GM20431 (cell line): ENCODE data around the gene TRIM54.
"Not testable (repeated sequence)": the region's sequence is repeated elsewhere in the genome, so short reads cannot be mapped to it uniquely, and the experiment has no call there.

Source experiments
- in situ Hi-C: fragments of 300-500 bp; cut with MseI, MboI; formaldehyde crosslinking; loops from one replicate; pipeline ENCODE4 v1.15.0; 2020; ENCODE audit warnings: low sequenced_read_pairs; ENCODE audit not compliant: unreplicated experiment

Gene TRIM54

DNA sequence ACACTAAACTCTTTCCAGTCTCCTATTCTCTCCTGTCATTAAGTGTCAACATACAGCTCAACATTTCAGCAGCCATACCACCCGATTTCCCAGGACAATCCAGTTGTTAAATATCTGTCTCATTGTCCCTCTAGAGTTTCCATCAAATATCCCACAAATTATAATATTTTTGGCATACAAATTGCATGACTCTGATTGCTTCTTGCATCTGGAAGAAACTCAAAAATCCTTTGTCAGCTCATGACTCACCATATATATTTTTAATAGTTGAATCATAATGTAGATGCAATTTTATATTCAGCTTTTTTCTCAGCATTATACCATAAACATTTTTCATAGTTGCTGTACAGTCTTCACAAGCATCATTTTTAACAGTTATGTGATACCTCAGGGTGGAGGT is 26.6 kb upstream of the TRIM54 start:
- in situ Hi-C loops = no loop called here

DNA sequence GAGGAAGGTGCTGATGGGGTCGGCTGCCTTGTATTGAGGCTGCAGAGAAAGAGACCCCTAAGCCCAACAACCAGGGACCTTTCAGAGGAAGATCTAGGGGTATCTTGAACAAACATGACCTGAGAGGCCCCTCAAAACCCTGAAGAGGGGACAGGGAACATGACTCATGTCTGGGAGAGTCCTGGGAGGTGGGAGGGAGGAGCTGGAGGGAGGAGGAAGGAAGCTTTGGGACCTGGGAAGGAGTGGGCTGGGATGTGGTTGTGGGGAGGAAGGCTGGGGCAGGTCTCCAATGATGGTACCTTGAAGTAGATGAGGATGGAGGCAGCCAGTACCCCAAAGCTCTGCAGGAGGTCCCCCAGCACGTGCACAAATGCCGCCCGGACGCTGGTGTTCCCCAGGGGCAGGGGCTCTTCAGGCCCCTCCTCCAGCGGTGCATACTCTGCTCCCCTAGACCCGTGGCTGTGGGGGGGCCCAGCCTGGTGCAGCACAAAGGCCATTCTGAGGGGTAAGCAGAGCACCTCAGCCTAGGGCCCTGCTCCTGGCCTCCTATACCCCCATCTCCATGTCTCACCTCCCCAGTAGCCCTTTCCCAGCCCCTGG is 25.3 kb upstream of the TRIM54 start:
- in situ Hi-C loops = no loop called here

DNA sequence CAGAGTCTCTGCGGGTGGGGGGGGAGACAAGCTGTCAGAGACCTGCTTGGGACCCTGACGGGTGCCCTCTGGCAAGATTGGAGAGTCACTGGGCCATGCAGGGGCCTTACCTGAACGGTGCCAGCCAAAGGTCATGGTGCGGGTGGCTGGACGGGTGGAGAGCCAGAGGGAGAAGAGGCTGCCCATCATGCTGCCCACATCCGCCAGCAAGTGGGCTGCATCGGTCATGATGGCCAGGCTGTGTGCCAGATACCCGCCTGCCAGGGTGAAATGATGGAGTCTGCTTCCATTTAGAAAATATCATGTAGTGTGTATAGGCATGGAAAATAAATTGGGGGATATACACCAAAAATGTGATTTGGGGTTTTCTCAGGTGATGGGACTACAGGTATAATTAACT is 24.2 kb upstream of the TRIM54 start:
- in situ Hi-C loops = no loop called here

DNA sequence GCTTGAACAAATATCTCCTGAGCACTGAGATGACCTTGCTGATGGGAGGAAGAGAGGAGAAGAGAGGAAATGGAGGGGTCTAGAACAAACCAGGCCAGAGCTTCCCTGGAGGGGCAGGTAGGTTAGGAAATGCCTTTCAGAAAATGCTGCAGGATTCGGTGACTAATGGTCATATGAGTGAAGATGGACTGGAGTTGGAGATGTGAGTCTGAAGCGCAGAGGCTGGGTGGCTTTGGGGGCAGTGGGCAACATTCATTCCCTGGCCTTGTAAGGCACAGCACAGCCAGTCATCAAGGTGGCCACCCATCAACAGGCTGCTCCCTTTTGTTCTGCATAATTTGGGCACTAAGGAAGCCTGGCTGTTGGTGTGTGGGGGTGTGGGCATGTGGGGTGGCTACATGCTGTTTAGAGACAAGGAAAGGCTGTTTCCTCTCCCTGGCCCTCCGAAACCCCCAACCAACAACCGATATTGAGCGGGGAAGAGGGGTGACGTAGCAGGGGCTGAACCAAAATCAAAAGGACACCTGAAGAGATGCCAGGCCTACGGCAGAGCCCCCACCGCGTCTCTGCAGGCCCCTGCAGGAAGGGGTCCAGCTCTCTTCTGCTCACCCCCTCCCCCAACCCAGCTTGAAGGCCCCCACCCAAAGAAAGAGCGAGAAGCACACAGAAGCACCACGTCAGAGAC is 20.8 kb upstream of the TRIM54 start:
- in situ Hi-C loops = no loop called here

DNA sequence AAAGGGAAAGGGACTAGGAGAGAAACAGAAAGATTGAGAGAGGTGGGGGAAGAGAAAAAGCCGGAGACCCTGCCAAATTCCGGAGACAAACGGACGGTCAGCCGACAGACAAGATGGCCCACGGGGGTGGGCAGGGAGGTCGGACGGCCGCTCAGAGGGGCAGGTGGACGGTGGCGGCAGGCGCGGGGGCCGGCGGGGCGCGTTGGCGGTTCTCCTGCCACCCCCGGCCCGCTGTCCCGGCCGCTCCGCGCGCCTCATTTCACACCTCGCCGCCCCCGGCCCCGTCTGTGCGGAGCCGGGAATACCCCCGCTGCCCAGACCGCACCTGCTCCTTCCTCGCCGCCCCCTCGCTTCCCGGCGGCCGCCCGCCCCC is 20.3 kb upstream of the TRIM54 start:
- in situ Hi-C loops = no loop called here

DNA sequence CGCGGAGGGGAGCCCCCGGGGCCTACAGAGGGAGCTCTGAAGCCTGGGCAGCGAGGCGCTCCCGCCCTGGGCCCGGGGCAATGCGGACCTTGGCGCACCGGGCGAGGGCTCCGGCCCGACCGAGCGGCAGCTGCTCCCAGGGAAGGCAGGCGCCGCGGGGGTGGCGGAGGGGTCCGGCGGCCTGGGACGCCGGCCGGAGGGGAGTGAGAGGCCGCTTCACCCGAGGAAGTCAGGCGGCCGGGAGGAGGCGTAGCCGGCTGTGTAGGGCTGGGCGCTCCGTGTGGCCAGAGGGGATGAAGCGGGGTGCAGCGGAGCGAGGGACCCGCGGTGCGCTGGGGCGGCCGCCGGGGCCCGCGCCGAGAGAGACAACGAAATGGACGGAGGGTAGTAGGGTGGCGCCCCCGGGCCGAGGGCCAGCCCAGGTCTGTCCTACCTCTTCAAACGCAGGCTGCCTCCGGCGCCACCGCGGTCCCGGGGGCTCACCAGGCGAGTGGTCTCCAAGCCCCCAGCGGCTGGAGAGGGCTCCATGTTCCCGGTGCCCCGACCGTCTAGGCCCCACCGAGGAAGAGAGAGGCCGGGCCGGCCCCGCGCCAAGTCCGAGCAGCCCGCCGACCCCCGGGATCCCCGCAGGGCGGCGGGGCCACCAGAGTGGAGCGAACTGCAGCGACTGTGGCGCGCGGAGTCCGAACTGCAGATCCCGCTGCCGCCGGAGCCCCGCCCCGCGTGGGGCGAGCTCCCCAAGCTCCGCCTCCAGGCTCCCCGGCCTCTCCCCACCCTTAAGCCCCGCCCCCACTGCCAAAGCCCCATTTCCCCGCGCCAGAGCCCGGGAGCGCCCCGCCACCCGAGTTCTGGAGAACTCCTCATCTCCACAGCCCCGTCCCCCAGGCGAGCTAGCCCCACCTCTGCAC is 19.6 kb upstream of the TRIM54 start, which contains the start of gene SLC30A3:
Gene SLC30A3 (minus strand): TSS at position 669 of the 908 bp plus-strand sequence. CDS start 141 bp downstream, at position 528.
- in situ Hi-C loops = no loop called here

DNA sequence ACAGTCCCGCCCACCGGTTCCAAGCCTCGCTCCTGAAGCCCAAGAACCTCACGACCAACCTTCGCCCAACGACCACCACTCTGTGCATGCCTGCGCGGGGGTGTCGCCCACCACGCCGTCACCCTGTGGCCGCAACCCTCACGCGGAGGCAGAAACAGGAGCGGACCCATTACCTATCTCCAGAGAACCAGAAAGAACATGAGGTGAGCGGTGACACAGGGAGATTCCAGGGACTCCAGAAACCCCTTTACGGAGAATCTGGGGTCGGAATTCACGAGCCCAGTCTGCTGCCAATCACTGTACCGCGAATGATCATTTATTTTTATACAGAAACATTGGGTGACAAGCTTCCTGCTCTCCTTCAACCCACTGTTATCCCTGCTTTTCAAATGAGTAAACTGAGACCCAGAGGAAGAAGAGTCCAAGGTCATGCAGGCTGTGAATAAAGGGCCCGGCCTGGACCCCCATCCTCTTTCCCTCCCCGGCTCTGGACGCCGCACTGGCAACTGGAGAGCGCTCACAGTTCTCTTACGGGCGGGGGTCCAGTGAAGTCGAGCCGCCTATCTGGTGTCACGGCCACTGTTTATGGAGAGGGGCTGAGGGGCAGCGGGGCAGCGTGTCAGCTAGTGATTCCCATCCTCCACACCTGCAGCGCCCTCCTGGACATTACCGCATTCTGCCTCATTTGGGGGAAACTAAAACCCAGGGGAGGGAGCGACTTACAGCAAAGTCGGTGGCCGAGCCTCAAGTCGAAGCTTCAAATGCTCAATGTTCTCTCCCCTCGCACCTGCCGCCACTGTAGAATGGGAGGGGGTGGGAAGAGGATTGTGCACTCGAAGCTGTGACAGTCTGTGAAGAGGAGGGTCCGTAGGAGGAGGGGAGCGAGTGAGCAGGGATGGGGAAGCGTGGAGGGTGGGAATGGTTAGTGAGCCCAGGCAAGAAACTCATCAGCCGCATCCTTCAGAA is 18.7 kb upstream of the TRIM54 start:
- in situ Hi-C loops = no loop called here

DNA sequence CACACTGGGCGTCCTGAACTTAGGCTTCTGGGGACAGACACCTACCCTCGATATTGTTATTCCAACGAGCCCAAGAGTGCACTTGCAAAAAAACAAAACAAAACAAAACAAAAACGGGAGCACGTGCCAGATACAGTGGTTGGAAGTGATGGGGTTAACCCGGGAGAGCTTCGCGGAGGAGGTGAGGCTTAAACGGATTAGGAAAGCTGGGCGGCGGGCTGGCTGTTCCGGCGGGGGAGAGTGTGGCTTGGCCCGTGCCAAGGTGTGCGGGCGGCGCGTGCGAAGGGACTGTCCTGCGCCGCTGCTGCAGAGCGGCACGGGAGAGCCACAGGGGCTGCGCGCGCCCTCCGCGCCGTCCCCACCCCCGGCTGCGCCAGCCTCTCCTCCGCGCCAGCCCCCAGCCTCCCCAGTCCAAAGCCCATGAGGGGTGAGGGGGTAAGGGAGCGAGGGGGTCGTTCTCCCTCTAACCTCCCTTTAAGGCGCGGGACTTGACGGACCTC is 17.9 kb upstream of the TRIM54 start:
- in situ Hi-C loops = no loop called here

DNA sequence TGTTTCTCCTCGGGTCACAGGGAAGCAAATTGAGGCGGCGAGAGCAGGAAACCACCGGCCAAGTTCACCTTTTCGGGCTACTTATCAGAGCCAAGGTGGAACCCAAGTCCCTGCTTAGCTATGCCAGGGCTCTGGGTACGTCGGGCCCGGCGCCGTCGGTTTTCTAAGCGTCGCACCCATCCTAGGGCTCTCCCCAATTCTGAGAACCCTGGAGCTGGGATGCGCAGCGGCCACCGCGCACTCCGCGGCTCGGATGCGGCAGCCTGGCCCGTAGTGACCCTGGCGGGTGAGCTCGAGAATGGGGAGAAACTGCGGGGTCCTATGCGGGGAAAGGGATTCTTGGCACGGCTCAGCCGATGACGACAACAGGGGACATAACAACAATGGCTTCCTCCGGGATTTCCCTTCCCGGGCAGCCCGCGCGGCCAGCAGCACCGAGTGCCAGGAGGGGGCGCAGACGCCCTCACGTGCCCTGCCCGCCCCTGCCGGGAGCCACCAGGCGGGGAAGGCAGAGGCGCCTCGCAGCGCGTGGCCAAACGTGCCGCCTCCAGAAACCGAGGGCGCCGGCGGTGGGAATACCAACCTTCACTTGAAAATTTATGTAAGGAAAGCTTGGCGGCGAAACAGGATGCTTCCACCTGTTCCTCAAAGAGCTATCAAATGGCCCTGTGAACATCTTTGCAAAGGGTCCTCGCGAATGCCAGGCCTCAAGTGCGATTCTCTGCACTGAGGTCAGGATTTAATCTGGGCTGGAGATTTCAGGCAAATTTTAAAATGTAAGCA is 17.3 kb upstream of the TRIM54 start:
- in situ Hi-C loops = no loop called here

DNA sequence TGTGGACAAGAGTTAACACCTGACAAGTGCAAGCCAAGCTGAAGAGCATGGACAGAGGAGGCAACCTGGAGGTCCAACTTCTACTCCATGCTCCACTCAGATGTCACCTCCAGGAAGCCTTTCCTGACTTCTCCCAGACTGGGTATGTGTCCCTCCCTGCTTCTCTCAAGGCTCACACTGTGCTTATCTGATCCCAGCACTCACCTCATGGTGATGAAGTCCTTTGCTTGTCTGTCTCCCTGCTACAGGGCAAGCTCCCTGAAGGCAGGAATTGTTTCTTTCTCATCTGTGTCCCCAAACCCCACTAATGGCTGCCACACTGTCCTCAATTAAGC is 16.7 kb upstream of the TRIM54 start:
- in situ Hi-C loops = no loop called here

DNA sequence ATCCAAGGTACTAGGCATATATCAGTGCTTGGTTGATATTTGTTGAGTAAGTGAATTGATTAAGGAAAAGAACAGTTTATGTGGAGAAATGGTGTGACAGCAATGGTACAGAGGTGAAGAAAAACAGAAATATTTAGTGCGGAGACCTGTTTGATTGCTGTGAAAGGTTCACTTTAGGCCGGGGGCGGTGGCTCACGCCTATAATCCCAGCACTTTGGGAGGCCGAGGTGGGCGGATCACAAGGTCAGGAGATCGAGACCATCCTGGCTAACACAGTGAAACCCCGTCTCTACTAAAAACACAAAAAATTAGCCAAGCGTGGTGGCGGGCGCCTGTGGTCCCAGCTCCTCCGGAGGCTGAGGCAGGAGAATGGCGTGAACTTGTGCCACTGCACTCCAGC is 13.9 kb upstream of the TRIM54 start:
- in situ Hi-C loops = not testable (repeated sequence)

DNA sequence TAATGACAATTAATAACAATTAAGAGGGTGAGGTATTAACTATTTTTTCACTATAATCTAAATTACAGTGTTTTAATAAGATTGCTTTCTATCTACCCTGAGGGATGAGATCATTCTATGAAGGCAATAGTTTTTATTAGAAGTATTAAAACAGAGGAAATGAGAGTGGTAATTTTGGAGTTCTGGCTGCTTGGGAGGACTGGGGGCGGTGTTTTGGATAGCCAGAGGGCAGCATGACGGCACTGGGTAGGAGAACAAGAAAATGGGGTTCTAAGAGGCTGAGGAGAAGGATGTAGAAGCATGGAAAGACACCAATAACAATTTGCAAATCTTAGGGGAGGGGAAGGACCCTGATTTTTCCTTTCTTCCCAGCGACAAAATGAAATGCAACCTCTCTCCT is 12.1 kb upstream of the TRIM54 start:
- in situ Hi-C loops = no loop called here

DNA sequence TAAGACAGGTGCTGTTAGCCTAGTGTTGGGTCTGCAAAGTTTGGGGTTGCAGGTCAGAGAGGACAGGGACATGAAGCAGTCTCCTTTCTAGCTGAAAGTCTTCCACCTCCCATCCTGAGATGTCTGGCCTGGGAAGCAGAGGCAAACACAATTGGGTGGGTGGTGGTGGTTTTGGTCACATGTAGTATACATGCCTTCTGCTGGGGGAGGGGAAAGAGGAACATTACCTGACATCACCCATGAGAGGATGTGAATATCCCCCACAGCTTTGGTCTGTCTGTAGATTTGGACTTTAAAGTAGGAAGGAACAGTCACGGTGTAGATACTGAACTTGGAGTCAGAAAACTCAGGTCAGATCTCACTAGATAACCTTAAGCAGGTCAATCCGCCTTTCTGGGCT is 11.6 kb upstream of the TRIM54 start:
- in situ Hi-C loops = no loop called here

DNA sequence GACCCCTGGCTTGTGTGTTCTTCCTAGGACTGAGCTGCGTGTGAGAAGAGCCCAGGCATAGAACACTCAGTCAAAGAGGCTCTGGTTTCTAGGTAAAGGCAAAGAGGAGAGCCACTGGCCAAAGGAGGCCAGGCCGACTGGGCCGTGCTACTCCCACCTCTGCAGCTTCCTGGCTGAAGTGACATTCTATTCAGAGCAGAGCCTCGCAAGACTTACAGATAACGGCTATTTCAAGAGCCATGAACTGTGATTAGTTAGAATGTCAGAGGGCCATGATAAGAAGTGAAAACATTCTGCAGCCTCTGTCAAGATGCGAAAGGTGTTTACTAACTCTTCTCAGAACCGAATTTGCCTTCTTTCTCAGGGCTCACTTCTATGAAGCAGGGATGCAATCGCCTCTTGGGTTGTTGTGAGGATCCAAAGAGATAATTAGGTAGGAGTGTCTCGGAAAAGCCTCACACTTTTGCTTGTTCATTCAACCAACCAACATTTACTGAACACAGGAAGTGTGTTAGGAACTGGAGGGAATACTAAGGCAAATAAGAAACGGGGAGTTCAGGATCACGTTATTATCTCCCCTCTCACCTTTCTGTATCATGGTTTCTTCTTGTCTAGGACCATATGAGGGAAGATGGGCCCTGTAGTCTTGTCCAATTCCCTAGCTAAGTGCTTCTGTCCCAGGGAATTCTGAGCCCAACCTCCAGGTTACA is 10.4 kb upstream of the TRIM54 start:
- in situ Hi-C loops = no loop called here

DNA sequence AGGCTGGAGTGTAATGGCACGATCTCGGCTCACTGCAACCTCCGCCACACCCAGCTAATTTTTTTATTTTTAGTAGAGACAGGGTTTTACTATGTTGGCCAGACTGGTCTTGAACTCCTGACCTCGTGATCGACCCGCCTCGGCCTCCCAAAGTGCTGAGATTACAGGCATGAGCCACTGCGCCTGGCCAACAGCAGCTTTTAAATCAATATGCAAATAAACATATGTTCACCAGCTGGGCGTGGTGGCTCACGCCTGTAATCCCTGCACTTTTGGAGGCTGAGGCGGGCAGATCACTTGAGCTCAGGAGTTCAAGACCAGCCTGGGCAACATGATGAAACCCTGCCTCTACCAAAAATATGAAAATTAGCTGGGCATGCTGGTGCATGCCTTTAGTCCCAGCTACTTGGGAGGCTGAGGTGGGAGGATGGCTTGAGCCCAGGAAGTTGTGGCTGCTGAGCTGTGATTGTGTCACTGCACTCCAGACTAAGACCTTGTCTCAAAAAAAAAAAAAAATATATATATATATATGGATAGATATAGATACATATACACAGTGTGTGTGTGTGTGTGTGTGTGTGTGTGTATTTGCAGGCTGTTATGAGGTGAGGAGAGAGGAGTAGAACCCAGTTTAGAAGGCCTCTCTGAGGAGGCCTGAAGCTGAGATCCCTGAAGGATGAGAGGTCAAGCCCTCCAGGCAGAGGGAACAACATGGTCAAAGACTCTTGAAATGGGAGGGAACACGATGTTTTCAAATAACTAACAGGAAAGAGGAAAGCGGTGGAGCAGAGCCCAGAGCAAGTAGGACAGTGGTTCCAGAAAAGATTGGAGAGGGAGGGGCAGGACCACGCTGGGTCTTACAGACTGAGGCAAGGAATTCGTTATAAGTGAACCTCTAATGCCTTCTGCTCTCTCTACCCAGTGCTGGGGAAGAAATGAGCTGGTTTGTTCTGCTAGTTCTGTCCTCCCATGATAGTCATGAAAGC is 9.4 kb upstream of the TRIM54 start:
- in situ Hi-C loops = not testable (repeated sequence)

DNA sequence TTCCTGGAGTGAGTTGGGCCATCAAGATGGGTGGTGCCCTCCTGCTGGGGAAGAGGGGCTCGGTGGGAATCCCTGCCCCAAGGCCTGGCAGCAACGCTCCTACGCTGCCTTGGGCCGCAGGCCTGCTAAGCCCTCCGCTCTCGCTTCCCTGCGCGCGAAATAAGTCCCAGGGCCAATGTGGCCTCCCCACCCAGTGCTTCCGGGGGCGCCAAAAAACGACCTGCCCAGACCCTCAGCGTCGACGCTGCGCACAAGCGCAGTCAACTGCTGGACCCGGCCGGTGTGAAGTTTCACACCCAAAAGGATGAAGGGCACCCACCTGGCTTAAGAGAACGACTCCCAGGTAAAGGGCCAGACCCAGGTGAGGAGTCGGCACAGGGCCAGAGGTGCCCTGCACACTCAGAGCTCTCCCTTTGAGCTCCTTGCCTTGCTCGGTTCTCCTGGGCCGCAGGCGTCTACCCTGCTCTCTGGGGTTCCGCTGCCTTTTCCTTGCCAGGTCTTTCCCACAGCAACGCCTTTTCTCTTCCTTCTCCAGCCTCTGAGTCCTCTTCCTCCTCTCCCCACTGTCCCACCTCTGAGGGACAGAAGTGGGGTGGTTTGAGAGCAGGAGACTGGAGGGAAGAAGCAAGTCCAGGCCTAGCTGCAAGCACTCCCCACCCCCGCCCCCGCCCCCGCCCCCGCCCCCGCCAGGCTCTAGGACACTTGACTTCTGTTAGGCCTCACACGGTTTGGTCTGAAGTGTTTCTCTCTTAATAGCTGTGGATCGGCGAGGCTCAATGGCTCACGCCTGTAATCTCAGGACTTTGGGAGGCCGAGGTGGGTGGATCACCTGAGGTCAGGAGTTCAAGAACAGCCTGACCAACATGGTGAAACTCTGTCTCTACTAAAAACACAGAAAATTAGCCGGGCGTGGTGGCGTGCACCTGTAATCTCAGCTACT is 6.7 kb upstream of the TRIM54 start, which contains the start of gene DNAJC5G:
Gene DNAJC5G (plus strand): TSS at position 223 of the 940 bp plus-strand sequence. CDS start 1,296 bp downstream, outside the sequence.
- in situ Hi-C loops = loop anchor here (25.0 kb wide), 2 partner anchors 313 to 438 kb away; partner anchors contain the start of genes DPYSL5 and MAPRE3
